ENCODE measurements around the gene STK11IP. TPM values are rescaled to one million over a fixed set of nuclear protein-coding genes. Genes with fewer than 3 reads are reported as not detected.

Gene STK11IP
- total and polyA plus RNA-seq, 2 of the 13 experiments (the other 11 are each of a cell fraction or from before 2014, with no cell fraction given) = 12.8 to 24.0 TPM

- Histone ChIP-seq H3K4me2 (ENCODE audit: low read depth, low read length) (peak overlapping the region; percentile 79), H3K79me2 (ENCODE audit: insufficient read depth, low read length) (no peaks in the 10 kb centered on the region), H3K9ac (ENCODE audit: insufficient read depth, low read depth, low read length) (peak overlapping the region; percentile 65), H3K9me3 (ENCODE audit: low read length) (no peaks in the 10 kb centered on the region), H3K4me1 (ENCODE audit: insufficient read depth, low read length) (peaks cover 81% of the 10 kb centered on the region), H4K20me1 (ENCODE audit: insufficient read depth, low read length) (no peaks in the 10 kb centered on the region), H3K27ac (ENCODE audit: extremely low read length, insufficient read depth, low read length) (peak overlapping the region; percentile 86), H2AFZ (ENCODE audit: low read length) (no peak overlapping the region), H3K4me3 (replicated peaks in 1 of 3; ENCODE audit: insufficient read depth in 1 of 3, low read depth in 2 of 3, low read length in 3 of 3) (peak overlapping the region in 2 of 3 experiments; percentile 23 to 45; a peak in 3 of 6 replicates), H3K27me3 (ENCODE audit: control insufficient read depth in 1 of 2, insufficient read depth in 2 of 2, low read length in 2 of 2) (no peaks in the 10 kb centered on the region), H3K36me3 (replicated peaks in 1 of 2; ENCODE audit: control insufficient read depth in 1 of 2, insufficient read depth in 2 of 2, low read length in 2 of 2) (no peaks in the 10 kb centered on the region)
- peak; percentile 100 for DNase-seq (ENCODE audit: low spot score)
- FAIRE-seq = peak; percentile 97
- POLR2A ChIA-PET = interaction anchor here (0.6 to 5.5 kb wide), 13 partner anchors 9 to 328 kb away, joined by 3 to 82 read pairs (median 4); partner anchors contain the start of genes CHPF, DNPEP, STK11IP and TMEM198
- 0% methylated on average over 12 of the region's 15 CpGs for WGBS (ENCODE audit: low lambda C conversion rate)
- TSS peak; percentile 77 for BruUV-seq (replicated peaks)
- CTCF ChIA-PET (ENCODE audit: low intra/inter-chr PET ratio, low total read pairs) = interaction anchor here (1.8 kb wide), 1 partner anchor 66 kb away, joined by 5 read pairs; no protein-coding TSS in a partner anchor
- in situ Hi-C loops (cut with HindIII; ENCODE audit: extremely low pct_ligation_motif_present, low pct_unique_long_range_greater_than_20kb) = no loop called here
- intact Hi-C loops (cut with micrococcal nuclease; ENCODE audit: unreplicated experiment) = loop anchor here (1.0 to 5.0 kb wide), 3 partner anchors 21 to 51 kb away; partner anchors contain the start of genes CHPF, SLC4A3 and STK11IP
- peak; percentile 94 for ATAC-seq
- TF ChIP-seq GATA4 (IDR thresholded peaks at IDR 0.05; ENCODE audit: borderline replicate concordance, low read depth) (peak; percentile 74; the same call in 1 of the 2 replicates), HMG20B (CRISPR knock-in tag; conservative IDR thresholded peaks at IDR 0.05) (peak; percentile 94), DNMT1 (CRISPR knock-in tag; IDR thresholded peaks at IDR 0.05) (peak; percentile 50; the same call in 1 of the 2 replicates), ZNF232 (CRISPR knock-in tag; IDR thresholded peaks at IDR 0.05; ENCODE audit: borderline replicate concordance) (peak; percentile 74), ZNF549 (CRISPR knock-in tag; IDR thresholded peaks at IDR 0.05) (no peak), HNRNPLL (IDR thresholded peaks at IDR 0.05; ENCODE audit: low read depth, low read length, poor library complexity, severe bottlenecking) (no peak), MAFG (CRISPR knock-in tag; IDR thresholded peaks at IDR 0.05) (peak; percentile 84), ZNF329 (CRISPR knock-in tag; IDR thresholded peaks at IDR 0.05; ENCODE audit: low read depth) (0 out of 2 replicates have a peak, but pooled peaks have one; percentile 54), TARDBP (CRISPR knock-in tag; IDR thresholded peaks at IDR 0.05) (peak; percentile 99), ELF3 (CRISPR knock-in tag; IDR thresholded peaks at IDR 0.05) (peak; percentile 88), IRF2 (CRISPR knock-in tag; IDR thresholded peaks at IDR 0.05) (peak; percentile 98), CEBPB (IDR thresholded peaks at IDR 0.05; ENCODE audit: borderline replicate concordance, low read depth, low read length) (no peak), ZNF761 (CRISPR knock-in tag; conservative IDR thresholded peaks at IDR 0.05) (peak; percentile 98), ZBTB21 (CRISPR knock-in tag; IDR thresholded peaks at IDR 0.05) (peak; percentile 79), CBFB (CRISPR knock-in tag; IDR thresholded peaks at IDR 0.05) (no peak), ZNF224 (CRISPR knock-in tag; IDR thresholded peaks at IDR 0.05) (peak; percentile 93; the same call in 1 of the 2 replicates), ZNF782 (CRISPR knock-in tag; IDR thresholded peaks at IDR 0.05; ENCODE audit: borderline replicate concordance) (peak; percentile 91; the same call in 1 of the 2 replicates), CBX1 (IDR thresholded peaks at IDR 0.05; ENCODE audit: low read depth) (no peak)
- TF ChIP-seq, protein P1, sequence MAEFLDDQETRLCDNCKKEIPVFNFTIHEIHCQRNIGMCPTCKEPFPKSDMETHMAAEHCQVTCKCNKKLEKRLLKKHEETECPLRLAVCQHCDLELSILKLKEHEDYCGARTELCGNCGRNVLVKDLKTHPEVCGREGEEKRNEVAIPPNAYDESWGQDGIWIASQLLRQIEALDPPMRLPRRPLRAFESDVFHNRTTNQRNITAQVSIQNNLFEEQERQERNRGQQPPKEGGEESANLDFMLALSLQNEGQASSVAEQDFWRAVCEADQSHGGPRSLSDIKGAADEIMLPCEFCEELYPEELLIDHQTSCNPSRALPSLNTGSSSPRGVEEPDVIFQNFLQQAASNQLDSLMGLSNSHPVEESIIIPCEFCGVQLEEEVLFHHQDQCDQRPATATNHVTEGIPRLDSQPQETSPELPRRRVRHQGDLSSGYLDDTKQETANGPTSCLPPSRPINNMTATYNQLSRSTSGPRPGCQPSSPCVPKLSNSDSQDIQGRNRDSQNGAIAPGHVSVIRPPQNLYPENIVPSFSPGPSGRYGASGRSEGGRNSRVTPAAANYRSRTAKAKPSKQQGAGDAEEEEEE (CRISPR knock-in tag; IDR thresholded peaks at IDR 0.05; ENCODE audit: borderline replicate concordance) = no peak; the same call in 1 of the 2 replicates
- TF ChIP-seq, protein P2, sequence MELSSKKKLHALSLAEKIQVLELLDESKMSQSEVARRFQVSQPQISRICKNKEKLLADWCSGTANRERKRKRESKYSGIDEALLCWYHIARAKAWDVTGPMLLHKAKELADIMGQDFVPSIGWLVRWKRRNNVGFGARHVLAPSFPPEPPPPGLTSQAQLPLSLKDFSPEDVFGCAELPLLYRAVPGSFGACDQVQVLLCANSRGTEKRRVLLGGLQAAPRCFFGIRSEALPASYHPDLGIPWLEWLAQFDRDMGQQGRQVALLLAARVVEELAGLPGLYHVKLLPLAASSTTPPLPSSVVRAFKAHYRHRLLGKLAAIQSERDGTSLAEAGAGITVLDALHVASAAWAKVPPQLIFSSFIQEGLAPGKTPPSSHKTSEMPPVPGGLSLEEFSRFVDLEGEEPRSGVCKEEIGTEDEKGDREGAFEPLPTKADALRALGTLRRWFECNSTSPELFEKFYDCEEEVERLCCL (CRISPR knock-in tag; IDR thresholded peaks at IDR 0.05; ENCODE audit: borderline replicate concordance) = no peak
Observed at GRCh38 chr2:219576505-219577388, 20.9 kb upstream of the STK11IP start.

All from HepG2 (cell line).